Measurements from ENCODE around the gene UTP18. TPM values are rescaled to one million over a fixed set of nuclear protein-coding genes. Genes with fewer than 3 reads are reported as not detected.

Gene UTP18
- total and polyA plus RNA-seq, 10 of the 15 experiments (the other 5 are each of a cell fraction or from before 2014, with no cell fraction given), result 31.0 to 111 (median 58.8) TPM

GRCh38 chr17:51270636-51271035 is 10.3 kb downstream of the UTP18 start:
- POLR2A ChIA-PET, result no interaction called here
- intact Hi-C loops (cut with micrococcal nuclease; ENCODE audit: unreplicated experiment), result no loop called here
- no peaks in the 10 kb centered on the region for H3K4me1 ChIP-seq (ENCODE audit: control insufficient read depth, insufficient read depth, low read length)
- H3K27me3 ChIP-seq (replicated peaks in 1 of 2; ENCODE audit: control insufficient read depth in 2 of 2, insufficient read depth in 2 of 2, low read length in 1 of 2), result no peaks in the 10 kb centered on the region
- H3K9me3 ChIP-seq (replicated peaks; ENCODE audit: control insufficient read depth, insufficient read depth, low read length), result no peaks in the 10 kb centered on the region
- SMC1A ChIA-PET (ENCODE audit: uncharacterized antibody, unreplicated experiment), result interaction anchor here (0.6 to 1.1 kb wide), 2 partner anchors 14 to 171 kb away, joined by 3 to 4 read pairs; no protein-coding TSS in a partner anchor
- H3K36me3 ChIP-seq (ENCODE audit: control insufficient read depth in 2 of 2, insufficient read depth in 2 of 2, low read length in 1 of 2), result peaks cover 0 to 27% of the 10 kb centered on the region in 2 experiments
- FAIRE-seq (no peak), ATAC-seq (peak; percentile 31; the same call in 2 of the 3 replicates), DNase-seq (ENCODE audit: low read depth, low spot score) (no peak)
- no peak overlapping the region for H2AFZ ChIP-seq (ENCODE audit: control insufficient read depth, low read depth, low read length)
- in situ Hi-C loops (cut with MboI), result no loop called here
- H3K79me2 ChIP-seq (ENCODE audit: control insufficient read depth, insufficient read depth, low read length), result peaks cover 6% of the 10 kb centered on the region
- no peak overlapping the region for H3K27ac ChIP-seq (ENCODE audit: control insufficient read depth, insufficient read depth)
- 50% methylated on average over 1 of the region's 1 CpG for WGBS (ENCODE audit: insufficient coverage, insufficient replicate concordance, low lambda C conversion rate, missing lambda C conversion rate)
- BruUV-seq (replicated peaks), result no TSS peak
- H4K20me1 ChIP-seq (ENCODE audit: control insufficient read depth, insufficient read depth), result no peaks in the 10 kb centered on the region
- no peak overlapping the region for H3K4me3 ChIP-seq
- peak; percentile 41; the same call in 1 of the 2 replicates for TF ChIP-seq SPI1 (IDR thresholded peaks at IDR 0.05; ENCODE audit: borderline replicate concordance, insufficient read depth, low read depth, low read length)
- TF ChIP-seq GATAD2B (conservative IDR thresholded peaks at IDR 0.05; ENCODE audit: low read depth), result no peak
- no peak overlapping the region; the same call in 1 of the 2 replicates for H3K4me2 ChIP-seq (ENCODE audit: control insufficient read depth, insufficient read depth)
- CTCF ChIA-PET, result interaction anchor here (0.6 to 1.5 kb wide), 4 partner anchors 9 to 1743 kb away, joined by 3 to 7 read pairs (median 4); no protein-coding TSS in a partner anchor
- no peak overlapping the region for H3K9ac ChIP-seq (ENCODE audit: control insufficient read depth, insufficient read depth, low read length)
- RAD21 ChIA-PET (ENCODE audit: unreplicated experiment), result no interaction called here

DNA sequence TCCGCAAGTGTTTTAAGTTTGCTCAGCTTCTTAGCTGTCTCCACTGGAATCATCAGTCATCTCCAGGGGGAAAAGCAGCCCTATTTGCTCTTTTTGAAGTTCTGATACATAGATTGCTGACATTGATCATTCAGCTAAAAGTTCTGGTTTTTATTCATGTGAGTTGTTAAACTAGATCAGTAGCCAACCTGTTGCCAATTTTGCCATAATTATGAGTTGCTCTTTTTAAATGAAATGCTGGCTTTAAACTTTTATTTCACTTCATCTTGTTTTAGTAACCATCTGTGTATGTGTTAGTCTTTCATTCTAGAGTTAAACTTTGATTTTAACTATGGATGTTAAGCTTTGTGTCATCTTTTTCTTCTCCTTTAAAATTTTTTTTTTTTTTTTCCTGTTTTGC is 12.5 kb downstream of the UTP18 start:
- POLR2A ChIA-PET, result interaction anchor here (0.7 kb wide), 1 partner anchor 8 kb away, joined by 6 read pairs; no protein-coding TSS in a partner anchor
- H2AFZ ChIP-seq (ENCODE audit: control insufficient read depth, low read depth, low read length), result no peak overlapping the region
- no peak for FAIRE-seq
- TF ChIP-seq TCF3 (IDR thresholded peaks at IDR 0.05; ENCODE audit: borderline replicate concordance, insufficient read depth, low read depth, low read length) (no peak), HDAC2 (IDR thresholded peaks at IDR 0.05) (no peak), ATF7 (IDR thresholded peaks at IDR 0.05; ENCODE audit: low read depth) (no peak), JUNB (IDR thresholded peaks at IDR 0.05) (no peak), RCOR1 (conservative IDR thresholded peaks at IDR 0.05; ENCODE audit: low read depth, low read length) (no peak), MYC (IDR thresholded peaks at IDR 0.05; ENCODE audit: insufficient read depth, insufficient read length, insufficient replicate concordance, low read length, severe bottlenecking) (no peak), BCLAF1 (IDR thresholded peaks at IDR 0.05) (no peak), RAD51 (IDR thresholded peaks at IDR 0.05) (no peak), RBBP5 (conservative IDR thresholded peaks at IDR 0.05) (no peak), NFIC (IDR thresholded peaks at IDR 0.05; ENCODE audit: low read depth, low read length) (no peak), SMARCA5 (IDR thresholded peaks at IDR 0.05) (no peak), PBX3 (IDR thresholded peaks at IDR 0.05; ENCODE audit: insufficient replicate concordance, low read depth, low read length) (no peak), SMAD5 (IDR thresholded peaks at IDR 0.05; ENCODE audit: low read depth) (no peak)

More for the DNA sequence above, 12.5 kb downstream of the UTP18 start:
- CTCF ChIA-PET, result interaction anchor here (0.7 kb wide), 1 partner anchor 7 kb away, joined by 3 read pairs; no protein-coding TSS in a partner anchor
- SMC1A ChIA-PET (ENCODE audit: uncharacterized antibody, unreplicated experiment), result interaction anchor here (0.9 to 2.5 kb wide), 4 partner anchors 9 to 34 kb away, joined by 3 to 9 read pairs (median 3); no protein-coding TSS in a partner anchor
- Histone ChIP-seq H3K27me3 (replicated peaks in 1 of 2; ENCODE audit: control insufficient read depth in 2 of 2, insufficient read depth in 2 of 2, low read length in 1 of 2) (no peaks in the 10 kb centered on the region), H4K20me1 (ENCODE audit: control insufficient read depth, insufficient read depth) (no peaks in the 10 kb centered on the region), H3K36me3 (ENCODE audit: control insufficient read depth in 2 of 2, insufficient read depth in 2 of 2, low read length in 1 of 2) (peaks cover 5 to 34% of the 10 kb centered on the region in 2 experiments), H3K4me2 (ENCODE audit: control insufficient read depth, insufficient read depth) (no peak overlapping the region), H3K27ac (ENCODE audit: control insufficient read depth, insufficient read depth) (no peak overlapping the region), H3K4me1 (ENCODE audit: control insufficient read depth, insufficient read depth, low read length) (no peaks in the 10 kb centered on the region), H3K9me3 (replicated peaks; ENCODE audit: control insufficient read depth, insufficient read depth, low read length) (no peaks in the 10 kb centered on the region), H3K9ac (ENCODE audit: control insufficient read depth, insufficient read depth, low read length) (no peak overlapping the region), H3K79me2 (ENCODE audit: control insufficient read depth, insufficient read depth, low read length) (no peaks in the 10 kb centered on the region; the same call in none of the 2 replicates), H3K4me3 (no peak overlapping the region)
- in situ Hi-C loops (cut with MboI) (no loop called here), intact Hi-C loops (cut with micrococcal nuclease; ENCODE audit: unreplicated experiment) (no loop called here)
- DNase-seq (ENCODE audit: low read depth, low spot score) (no peak), ATAC-seq (no peak)
- RAD21 ChIA-PET (ENCODE audit: unreplicated experiment), result no interaction called here
- no TSS peak for BruUV-seq (replicated peaks)
- 100% methylated on average over 1 of the region's 1 CpG for WGBS (ENCODE audit: insufficient coverage, insufficient replicate concordance, low lambda C conversion rate, missing lambda C conversion rate)

Measured in GM12878 (cell line).